GM12864 (cell line): ENCODE results near the gene PAX7.
"Not testable (repeated sequence)": the region's sequence is repeated elsewhere in the genome, so short reads cannot be mapped to it uniquely, and the experiment has no call there.

Source experiments
- DNase-seq: peaks from one replicate; pipeline ENCODE4 v3.0.0-alpha.2; 2011; ENCODE audit warnings: low read depth
- H3K4me3 ChIP-seq: 2 replicates; pipeline ENCODE4 v1.5.1; 2011; ENCODE audit warnings: mild to moderate bottlenecking, low read depth, low read length, control low read depth
- TF ChIP-seq, protein P1 (sequence below): IDR thresholded peaks from 2 replicates; pipeline ENCODE4 v1.5.1; 2011; ENCODE audit warnings: low read depth, mild to moderate bottlenecking, moderate library complexity, low read length, control low read depth, inconsistent platforms; ENCODE audit errors: missing control alignments

The PAX7 gene

GRCh38 chr1:18739897-18740296, 109.3 kb downstream of the PAX7 start:
- no peak for DNase-seq
- TF ChIP-seq, protein P1, sequence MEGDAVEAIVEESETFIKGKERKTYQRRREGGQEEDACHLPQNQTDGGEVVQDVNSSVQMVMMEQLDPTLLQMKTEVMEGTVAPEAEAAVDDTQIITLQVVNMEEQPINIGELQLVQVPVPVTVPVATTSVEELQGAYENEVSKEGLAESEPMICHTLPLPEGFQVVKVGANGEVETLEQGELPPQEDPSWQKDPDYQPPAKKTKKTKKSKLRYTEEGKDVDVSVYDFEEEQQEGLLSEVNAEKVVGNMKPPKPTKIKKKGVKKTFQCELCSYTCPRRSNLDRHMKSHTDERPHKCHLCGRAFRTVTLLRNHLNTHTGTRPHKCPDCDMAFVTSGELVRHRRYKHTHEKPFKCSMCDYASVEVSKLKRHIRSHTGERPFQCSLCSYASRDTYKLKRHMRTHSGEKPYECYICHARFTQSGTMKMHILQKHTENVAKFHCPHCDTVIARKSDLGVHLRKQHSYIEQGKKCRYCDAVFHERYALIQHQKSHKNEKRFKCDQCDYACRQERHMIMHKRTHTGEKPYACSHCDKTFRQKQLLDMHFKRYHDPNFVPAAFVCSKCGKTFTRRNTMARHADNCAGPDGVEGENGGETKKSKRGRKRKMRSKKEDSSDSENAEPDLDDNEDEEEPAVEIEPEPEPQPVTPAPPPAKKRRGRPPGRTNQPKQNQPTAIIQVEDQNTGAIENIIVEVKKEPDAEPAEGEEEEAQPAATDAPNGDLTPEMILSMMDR: no peak
- no peak overlapping the region for H3K4me3 ChIP-seq

DNA sequence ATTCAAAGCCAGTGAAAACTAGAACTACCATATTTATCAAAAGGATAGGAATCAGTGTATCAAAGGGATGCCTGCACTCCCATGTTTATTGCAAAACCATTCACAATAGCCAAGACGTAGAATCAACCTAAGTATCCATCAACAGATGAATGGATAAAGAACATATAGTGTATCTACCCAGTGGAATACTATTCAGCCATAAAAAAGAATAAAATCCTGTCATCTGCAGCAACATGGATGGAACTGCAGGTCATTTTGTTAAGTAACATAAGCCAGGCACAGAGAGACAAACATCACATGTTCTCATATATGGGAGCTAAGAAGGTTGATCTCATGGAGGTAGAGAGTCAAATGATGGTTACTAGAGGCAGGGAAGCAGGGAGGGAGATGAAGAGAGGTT, 110.0 kb downstream of the PAX7 start:
- TF ChIP-seq, protein P1: no peak
- H3K4me3 ChIP-seq: no peak overlapping the region
- no peak for DNase-seq

GRCh38 chr1:18743233-18743632, 112.6 kb downstream of the PAX7 start:
- TF ChIP-seq, protein P1: peak; percentile 9
- H3K4me3 ChIP-seq: no peak overlapping the region
- DNase-seq: no peak

DNA sequence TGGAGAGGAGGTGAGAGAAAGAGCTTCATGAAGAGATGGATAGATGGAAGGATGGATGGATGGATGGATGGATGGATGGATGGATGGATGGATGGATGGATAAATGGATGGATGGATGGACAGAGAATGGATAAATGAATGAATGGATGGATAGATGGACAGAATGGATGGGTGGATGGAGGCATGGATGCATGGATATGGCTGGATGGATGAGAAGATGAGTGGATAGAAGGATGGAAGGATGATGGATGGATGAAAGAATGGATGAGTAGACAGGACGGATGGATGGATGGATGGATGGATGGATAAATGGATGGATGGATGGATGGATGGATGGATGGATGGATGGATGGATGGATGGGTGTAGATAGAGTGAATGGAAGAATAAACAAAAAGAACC, 113.7 kb downstream of the PAX7 start:
- DNase-seq, H3K4me3 ChIP-seq: not testable (repeated sequence)

- H3K4me3 ChIP-seq: no peak overlapping the region
- DNase-seq: no peak
- TF ChIP-seq, protein P1: no peak
These were observed 116.3 kb downstream of the PAX7 start for GRCh38 chr1:18746981-18747380.

DNA sequence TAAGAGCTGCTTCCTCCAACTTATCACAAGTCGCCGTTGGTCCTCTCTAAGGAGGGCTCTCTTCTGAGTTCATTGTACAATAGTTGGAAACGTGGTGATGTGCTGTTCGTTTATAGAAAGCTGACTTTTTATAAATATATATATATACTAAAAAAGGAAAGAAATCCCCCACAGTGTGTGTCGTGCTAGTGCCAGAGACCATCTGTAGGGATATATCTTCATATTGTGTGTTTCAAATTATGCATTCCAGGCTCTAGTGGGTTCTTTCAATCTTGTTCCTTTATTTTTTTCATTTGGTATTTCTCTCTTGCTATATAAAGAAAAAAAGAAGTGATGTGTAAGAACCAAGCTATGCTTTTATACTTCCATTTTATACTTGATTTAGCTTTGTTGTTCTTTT, 117.0 kb downstream of the PAX7 start:
- DNase-seq: no peak

GRCh38 chr1:18748435-18748834, 117.8 kb downstream of the PAX7 start:
- no peak overlapping the region for H3K4me3 ChIP-seq
- TF ChIP-seq, protein P1: no peak
- no peak for DNase-seq

More for the DNA sequence above, 117.0 kb downstream of the PAX7 start:
- TF ChIP-seq, protein P1: no peak
- no peak overlapping the region for H3K4me3 ChIP-seq

DNA sequence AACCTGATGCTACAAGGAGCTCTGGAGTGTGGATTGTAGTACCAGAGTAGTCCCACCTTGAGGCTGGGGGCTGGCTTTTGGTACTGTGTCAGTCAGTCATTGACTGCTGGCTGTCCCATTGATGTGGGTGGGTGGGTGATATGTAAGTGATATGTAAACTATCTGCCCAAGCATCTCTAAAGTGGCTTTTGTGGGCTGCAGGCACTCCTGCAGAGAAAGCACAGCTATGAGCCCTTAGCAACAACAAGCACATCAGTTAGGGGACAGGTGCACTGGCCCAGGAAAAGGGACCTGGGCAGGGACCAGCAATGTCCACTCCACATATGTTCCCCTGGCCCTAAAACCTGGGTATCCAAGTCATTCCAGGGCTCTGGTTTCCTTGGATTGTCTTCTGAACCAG, 118.9 kb downstream of the PAX7 start:
- TF ChIP-seq, protein P1: no peak
- H3K4me3 ChIP-seq: no peak overlapping the region
- DNase-seq: no peak
